Measurements from ENCODE around the gene DAZAP1.
"Not testable (repeated sequence)": the region's sequence is repeated elsewhere in the genome, so short reads cannot be mapped to it uniquely, and the experiment has no call there.

Gene DAZAP1

GRCh38 chr19:1418951-1419738 lies 11.8 kb downstream of the DAZAP1 start:
- TF ChIP-seq CTCF (IDR thresholded peaks at IDR 0.05; ENCODE audit: control insufficient read depth, extremely low read depth, insufficient read depth): no peak
- H3K4me3 ChIP-seq (ENCODE audit: low read depth, low read length): no peak overlapping the region
- DNase-seq (ENCODE audit: low read depth): no peak

GRCh38 chr19:1420085-1420484 lies 12.7 kb downstream of the DAZAP1 start:
- DNase-seq (ENCODE audit: low read depth); H3K4me3 ChIP-seq (ENCODE audit: low read depth, low read length): not testable (repeated sequence)

GRCh38 chr19:1420590-1420989 lies 13.2 kb downstream of the DAZAP1 start:
- no peak for DNase-seq (ENCODE audit: low read depth)
- no peak for TF ChIP-seq CTCF (IDR thresholded peaks at IDR 0.05; ENCODE audit: control insufficient read depth, extremely low read depth, insufficient read depth)
- H3K4me3 ChIP-seq (ENCODE audit: low read depth, low read length): no peak overlapping the region

GRCh38 chr19:1421218-1421957 lies 14.0 kb downstream of the DAZAP1 start:
- no peak for TF ChIP-seq CTCF (IDR thresholded peaks at IDR 0.05; ENCODE audit: control insufficient read depth, extremely low read depth, insufficient read depth)
- no peak overlapping the region for H3K4me3 ChIP-seq (ENCODE audit: low read depth, low read length)
- no peak for DNase-seq (ENCODE audit: low read depth)

GRCh38 chr19:1421958-1422305 lies 14.5 kb downstream of the DAZAP1 start:
- no peak for DNase-seq (ENCODE audit: low read depth)
- no peak for TF ChIP-seq CTCF (IDR thresholded peaks at IDR 0.05; ENCODE audit: control insufficient read depth, extremely low read depth, insufficient read depth)
- no peak overlapping the region for H3K4me3 ChIP-seq (ENCODE audit: low read depth, low read length)

- H3K4me3 ChIP-seq (ENCODE audit: low read depth, low read length): no peak overlapping the region
- no peak for TF ChIP-seq CTCF (IDR thresholded peaks at IDR 0.05; ENCODE audit: control insufficient read depth, extremely low read depth, insufficient read depth)
- DNase-seq (ENCODE audit: low read depth): no peak
These were observed 15.0 kb downstream of the DAZAP1 start for GRCh38 chr19:1422360-1422759.

GRCh38 chr19:1422943-1423342 lies 15.6 kb downstream of the DAZAP1 start:
- no peak for DNase-seq (ENCODE audit: low read depth)
- H3K4me3 ChIP-seq (ENCODE audit: low read depth, low read length): no peak overlapping the region
- TF ChIP-seq CTCF (IDR thresholded peaks at IDR 0.05; ENCODE audit: control insufficient read depth, extremely low read depth, insufficient read depth): no peak

All from LNCaP clone FGC (cell line).